GM12865 (cell line): Measurements from ENCODE around the gene OR3A3.
"Not testable (repeated sequence)": the region's sequence is repeated elsewhere in the genome, so short reads cannot be mapped to it uniquely, and the experiment has no call there.

Experiments used
- DNase-seq: peaks from one replicate; pipeline ENCODE4 v3.0.0; 2010; ENCODE audit warnings: low read depth
- H3K4me3 ChIP-seq: 2 replicates; pipeline ENCODE4 v1.5.1; 2011; ENCODE audit warnings: mild to moderate bottlenecking, low read depth, low read length, control low read depth
- TF ChIP-seq, protein P1 (sequence below): IDR thresholded peaks from 2 replicates; pipeline ENCODE4 v1.5.1; 2011; ENCODE audit warnings: low read length, control low read depth, low read depth, inconsistent platforms; ENCODE audit not compliant: insufficient read depth; ENCODE audit errors: missing control alignments

The OR3A3 gene

DNA sequence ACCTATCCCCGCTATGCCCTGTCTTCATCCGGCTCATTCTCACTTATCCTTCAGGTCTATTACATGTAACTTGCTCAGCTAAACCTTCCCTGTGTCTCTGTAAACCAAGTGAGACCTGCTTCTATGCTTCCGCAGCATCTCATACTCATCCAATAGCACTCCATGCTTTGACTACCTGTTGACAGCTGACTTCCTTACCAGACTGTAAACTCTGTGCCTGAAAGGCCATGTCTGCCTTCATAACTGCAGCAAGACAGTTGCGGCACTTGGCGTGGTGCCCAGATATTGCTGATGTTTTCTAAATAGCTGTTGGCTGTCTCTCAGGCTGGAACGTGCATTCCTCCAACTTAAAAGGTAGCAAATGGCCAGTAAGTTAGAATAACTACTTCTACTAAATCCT, 11.1 kb upstream of the OR3A3 start:
- no peak for DNase-seq
- H3K4me3 ChIP-seq = no peak overlapping the region
- TF ChIP-seq, protein P1, sequence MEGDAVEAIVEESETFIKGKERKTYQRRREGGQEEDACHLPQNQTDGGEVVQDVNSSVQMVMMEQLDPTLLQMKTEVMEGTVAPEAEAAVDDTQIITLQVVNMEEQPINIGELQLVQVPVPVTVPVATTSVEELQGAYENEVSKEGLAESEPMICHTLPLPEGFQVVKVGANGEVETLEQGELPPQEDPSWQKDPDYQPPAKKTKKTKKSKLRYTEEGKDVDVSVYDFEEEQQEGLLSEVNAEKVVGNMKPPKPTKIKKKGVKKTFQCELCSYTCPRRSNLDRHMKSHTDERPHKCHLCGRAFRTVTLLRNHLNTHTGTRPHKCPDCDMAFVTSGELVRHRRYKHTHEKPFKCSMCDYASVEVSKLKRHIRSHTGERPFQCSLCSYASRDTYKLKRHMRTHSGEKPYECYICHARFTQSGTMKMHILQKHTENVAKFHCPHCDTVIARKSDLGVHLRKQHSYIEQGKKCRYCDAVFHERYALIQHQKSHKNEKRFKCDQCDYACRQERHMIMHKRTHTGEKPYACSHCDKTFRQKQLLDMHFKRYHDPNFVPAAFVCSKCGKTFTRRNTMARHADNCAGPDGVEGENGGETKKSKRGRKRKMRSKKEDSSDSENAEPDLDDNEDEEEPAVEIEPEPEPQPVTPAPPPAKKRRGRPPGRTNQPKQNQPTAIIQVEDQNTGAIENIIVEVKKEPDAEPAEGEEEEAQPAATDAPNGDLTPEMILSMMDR = no peak

DNA sequence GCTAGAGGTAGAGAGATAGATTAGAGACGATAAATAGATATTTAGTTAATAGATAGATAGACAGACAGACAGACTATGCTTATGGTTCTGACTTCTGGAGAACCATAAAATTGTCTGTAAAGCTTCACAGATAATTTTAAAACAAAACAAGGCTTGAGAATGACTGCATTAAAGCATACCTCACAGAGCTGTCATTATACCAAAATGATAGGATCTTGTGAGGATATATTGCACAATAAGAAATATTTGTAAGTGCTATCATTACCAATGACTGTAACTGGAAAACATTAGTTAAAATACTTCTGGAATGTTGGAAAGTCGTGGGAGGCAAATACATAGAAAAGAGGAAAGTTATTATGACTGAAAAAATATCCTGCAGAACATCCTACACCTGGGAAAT, 9.4 kb upstream of the OR3A3 start:
- no peak for DNase-seq
- TF ChIP-seq, protein P1 = no peak
- H3K4me3 ChIP-seq = no peak overlapping the region

DNA sequence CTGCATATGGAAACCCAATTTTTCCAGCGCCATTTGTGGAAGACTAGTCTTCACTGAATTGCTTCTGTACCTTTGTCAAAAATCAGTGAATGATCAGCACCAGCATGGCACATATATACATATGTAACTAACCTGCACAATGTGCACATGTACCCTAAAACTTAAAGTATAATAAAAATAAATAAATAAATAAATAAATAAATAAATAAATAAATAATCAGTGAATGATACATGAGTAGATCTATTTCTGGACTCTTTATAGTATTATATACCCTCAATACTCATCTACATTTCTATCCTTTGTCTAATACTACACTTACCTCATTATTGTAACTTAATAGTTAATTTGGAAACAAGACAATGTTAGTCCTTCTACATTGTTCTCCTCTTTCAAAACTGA, 7.3 kb upstream of the OR3A3 start:
- not testable (repeated sequence) for H3K4me3 ChIP-seq, DNase-seq

DNA sequence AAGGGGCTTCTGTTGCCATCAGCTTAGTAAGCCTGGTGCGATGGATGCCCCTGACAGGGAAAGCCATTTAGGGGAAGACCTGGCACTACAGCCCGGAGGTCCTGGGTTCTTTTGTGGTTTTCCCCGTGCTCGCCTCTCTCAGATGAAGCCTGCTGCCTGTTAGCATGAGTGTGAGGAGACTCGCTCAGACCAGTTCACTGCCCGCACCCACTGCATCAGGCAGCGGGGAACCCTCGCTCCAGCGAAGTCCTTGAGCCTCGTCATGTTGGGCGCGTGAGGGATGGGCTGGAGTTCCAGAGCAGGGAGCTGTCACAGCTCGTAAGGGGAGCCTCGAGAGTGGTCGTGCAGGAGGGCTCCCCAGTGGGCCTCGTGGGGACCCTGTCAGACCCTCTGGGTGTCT, 1.0 kb downstream of the OR3A3 start:
- H3K4me3 ChIP-seq = not testable (repeated sequence)

DNA sequence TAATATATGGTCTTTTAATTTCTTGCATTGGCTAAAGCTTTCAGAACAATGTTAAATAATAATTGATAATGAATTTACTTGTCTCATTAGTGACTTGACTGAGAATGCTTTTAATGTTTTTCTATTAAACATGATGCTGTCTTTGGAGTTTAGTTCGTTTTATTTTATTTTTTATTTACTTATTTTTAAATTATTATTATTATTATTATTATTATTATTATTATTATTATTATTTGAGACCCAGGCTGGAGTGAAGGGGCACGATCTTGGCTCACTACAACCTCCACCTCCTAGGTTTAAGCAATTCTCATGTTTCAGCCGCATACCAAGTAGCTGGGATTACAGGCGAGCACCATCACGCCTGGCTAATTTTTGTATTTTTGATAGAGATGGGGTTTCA, 4.4 kb downstream of the OR3A3 start:
- TF ChIP-seq, protein P1 = no peak
- H3K4me3 ChIP-seq = no peak overlapping the region
- no peak for DNase-seq

More for the DNA sequence above, 1.0 kb downstream of the OR3A3 start:
- DNase-seq = not testable (repeated sequence)

DNA sequence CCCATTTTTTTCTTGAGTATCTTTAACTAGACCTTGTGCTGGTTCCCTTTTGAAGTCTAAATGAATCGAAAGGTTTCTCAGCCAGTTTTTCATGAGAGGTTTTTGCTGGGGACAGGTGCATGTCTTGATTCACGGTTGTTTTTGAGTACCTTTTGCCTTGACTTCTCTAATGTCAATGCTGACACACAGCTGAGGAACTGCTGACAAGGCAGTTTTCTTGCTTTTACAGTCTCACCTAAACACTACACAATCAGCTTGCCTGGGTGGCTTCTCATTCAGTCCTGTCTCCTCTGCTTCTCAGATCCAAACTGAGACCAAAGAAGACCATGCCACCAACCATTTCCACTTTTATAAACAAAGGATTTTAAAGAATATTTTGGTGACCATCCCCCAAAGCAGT, 7.1 kb downstream of the OR3A3 start:
- no peak for DNase-seq

DNA sequence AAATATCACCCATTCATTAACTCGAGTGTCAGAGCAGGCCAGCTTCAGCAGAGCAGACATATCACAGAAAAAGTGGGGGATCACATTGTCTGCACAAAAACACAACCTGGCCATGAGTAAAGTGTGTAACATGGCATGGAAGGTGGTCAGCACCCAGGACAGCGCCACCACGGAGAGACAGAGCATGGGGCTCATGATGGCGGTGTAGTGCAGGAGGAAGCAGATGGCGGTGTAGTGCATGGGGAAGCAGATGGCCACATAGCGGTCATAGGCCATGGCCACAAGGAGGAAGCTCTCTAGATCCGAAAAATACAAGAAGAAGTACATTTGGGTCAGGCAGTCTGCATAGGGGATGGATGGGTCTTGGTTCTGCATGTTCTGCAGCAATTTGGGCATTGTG, 22.0 kb downstream of the OR3A3 start:
- DNase-seq = peak; percentile 14
- H3K4me3 ChIP-seq = not testable (repeated sequence)

More for the DNA sequence above, 7.1 kb downstream of the OR3A3 start:
- H3K4me3 ChIP-seq = no peak overlapping the region
- TF ChIP-seq, protein P1 = no peak

DNA sequence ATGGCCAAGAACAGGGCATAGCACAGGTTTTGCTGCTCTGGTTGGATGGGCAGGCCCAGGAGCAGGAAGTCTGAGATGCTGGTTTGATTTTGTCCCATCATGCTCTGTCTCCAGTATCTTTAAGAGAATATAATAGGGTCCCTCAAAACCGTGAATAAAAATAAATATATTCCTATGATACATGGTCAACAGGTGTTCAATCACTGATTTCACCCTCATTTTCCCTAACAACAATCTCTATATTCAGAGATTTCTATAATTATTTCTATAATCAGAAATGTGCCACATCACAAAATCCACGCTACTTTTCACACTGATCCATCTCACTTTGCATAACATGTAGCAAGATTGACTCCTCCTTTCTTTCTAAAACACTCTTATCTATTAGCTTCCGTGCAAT, 22.6 kb downstream of the OR3A3 start, which contains the start of gene OR1E2:
TSS of gene OR1E2 (minus strand) at position 101 of the 400 bp plus-strand sequence. CDS start at position 101, 0 bp downstream.
- DNase-seq = no peak
- no peak within 1 kb of the TSS for H3K4me3 ChIP-seq
- TF ChIP-seq, protein P1 = no peak

DNA sequence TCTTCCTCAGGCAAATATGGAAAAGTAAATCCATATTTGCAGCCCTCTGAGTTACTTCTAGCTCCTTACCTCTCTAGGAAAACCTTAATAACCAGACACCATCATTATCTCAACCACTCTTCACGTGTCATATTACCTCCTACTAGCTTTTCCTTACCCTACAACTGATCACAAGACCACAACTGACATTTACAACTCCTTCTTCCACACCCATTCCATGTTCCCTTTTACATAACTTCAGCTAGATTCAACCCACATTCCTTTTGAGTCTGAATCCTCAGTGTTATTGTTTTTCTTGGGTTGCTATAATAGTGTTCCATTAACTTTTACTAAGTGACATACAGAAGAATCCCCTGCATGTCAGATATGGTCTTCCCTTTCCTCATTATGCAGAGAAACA, 27.2 kb downstream of the OR3A3 start:
- DNase-seq = no peak
- TF ChIP-seq, protein P1 = no peak
- no peak overlapping the region for H3K4me3 ChIP-seq
